ENCODE results near the gene PTPRT.

- TF ChIP-seq CTCF (conservative IDR thresholded peaks at IDR 0.05; ENCODE audit: low read depth, low read length) (no peak), EZH2 (IDR thresholded peaks at IDR 0.05; ENCODE audit: low read length, unreplicated experiment) (no peak)
These were observed 713.9 kb downstream of the PTPRT start for GRCh38 chr20:42475773-42476172.

All from PC-3 (cell line).